Measurements from ENCODE around the gene C19orf85. TPM values are rescaled to one million over a fixed set of nuclear protein-coding genes. Genes with fewer than 3 reads are reported as not detected.

Gene C19orf85
- total RNA-seq, 1 experiment from 2014 or later: not detected

DNA sequence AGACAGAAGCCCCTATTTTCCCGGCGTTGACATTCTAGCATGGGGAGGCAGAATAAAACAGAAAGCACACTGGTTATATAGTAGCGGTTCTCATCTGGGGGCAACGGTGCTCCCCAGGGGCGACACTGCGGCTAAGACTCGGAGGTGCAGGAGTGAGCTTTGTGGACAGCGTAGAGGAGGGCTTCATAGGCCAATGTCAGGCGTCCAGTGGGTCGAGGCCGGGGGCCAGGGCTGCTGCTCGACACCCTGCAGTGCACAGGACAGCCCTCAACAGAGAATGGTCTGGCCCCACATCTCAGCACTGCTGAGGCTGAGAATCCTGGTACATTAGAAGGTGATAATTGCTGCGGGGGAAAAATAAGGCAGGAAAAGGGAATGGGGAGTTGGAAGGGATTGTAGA lies 13.4 kb upstream of the C19orf85 start:
- no peak for DNase-seq (ENCODE audit: low read depth)

- DNase-seq (ENCODE audit: low read depth): peak; percentile 98
Observed at GRCh38 chr19:55476100-55476775, 11.7 kb upstream of the C19orf85 start, which contains the start of gene ZNF628. Gene ZNF628, plus strand, starts transcription at chr19:55476617. Its CDS starts 3,294 bp downstream, at chr19:55479911.

DNA sequence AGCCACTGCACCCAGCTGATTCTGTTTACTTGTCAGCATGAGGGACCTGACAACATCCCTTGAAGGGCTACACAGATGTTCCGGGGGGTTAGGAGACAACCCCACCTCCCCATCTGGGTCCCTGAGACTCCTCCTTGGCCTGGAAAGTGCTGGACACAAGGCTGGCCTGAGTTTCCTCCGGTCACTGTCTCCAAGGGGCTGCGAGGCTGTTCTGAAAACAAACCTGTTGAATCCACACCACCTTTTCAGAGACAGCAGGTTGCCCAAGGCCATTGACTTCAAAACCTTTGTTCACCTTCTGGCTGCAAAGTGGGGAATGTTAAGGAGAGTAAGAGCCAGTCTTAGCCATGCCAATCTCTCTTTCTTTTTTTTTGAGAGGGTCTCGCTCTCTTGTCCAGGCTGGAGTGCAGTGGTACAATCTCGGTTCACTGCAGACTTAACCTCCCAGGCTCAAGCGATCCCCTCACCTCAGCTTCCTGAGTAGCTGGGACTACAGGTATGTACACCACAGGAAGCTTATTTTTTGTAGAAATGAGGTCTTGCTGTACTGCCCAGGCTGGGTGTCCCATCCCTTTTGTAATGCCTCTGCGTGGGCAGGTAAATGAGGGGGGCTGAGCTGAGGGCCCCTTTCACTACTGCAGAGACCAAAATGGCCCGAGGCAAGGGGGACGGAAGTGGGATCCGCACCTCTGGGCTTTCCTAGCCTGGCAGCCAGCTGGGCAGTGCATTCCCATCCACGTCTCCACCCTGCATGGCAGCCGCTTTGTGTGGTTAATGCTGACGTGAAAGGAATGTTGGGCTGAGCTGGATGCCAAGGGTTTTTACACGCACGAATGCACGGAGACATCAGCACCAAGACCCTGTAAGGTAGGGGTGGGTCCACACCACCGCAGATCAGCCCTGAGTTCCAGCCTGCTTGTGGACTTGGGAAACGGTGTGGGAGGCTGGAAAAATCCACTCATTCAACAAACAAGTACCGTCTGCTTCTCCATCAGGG lies 10.0 kb upstream of the C19orf85 start:
- peak; percentile 96 for DNase-seq (ENCODE audit: low read depth)

- DNase-seq (ENCODE audit: low read depth): peak; percentile 86
Observed at GRCh38 chr19:55473225-55474012, 8.9 kb upstream of the C19orf85 start.

DNA sequence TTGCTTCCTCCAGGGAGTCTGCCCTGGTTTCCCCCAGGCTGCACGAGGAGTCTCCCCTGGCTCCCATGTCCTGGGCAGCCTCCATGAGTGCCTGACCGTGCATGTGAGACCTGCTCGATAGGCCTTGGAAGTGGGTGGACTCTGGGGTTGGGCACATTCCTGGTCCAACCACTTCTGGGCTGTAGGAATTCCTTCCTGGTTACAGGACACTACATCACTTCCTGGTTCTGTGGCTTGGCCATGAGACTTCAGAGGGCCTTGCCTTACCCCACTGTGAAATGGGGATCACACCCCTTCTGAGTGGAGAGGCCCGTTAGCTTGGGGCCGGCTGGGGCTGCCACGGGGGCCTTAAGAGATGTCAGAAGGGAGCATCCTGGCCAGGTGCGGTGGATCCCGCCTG lies 7.9 kb upstream of the C19orf85 start:
- peak; percentile 89 for DNase-seq (ENCODE audit: low read depth)

- no peak for DNase-seq (ENCODE audit: low read depth)
Observed at GRCh38 chr19:55471266-55471665, 6.7 kb upstream of the C19orf85 start.

- DNase-seq (ENCODE audit: low read depth): no peak
Observed at GRCh38 chr19:55468054-55468393, 3.5 kb upstream of the C19orf85 start.

- peak; percentile 58 for DNase-seq (ENCODE audit: low read depth)
Observed at GRCh38 chr19:55467236-55468053, 2.9 kb upstream of the C19orf85 start.

DNA sequence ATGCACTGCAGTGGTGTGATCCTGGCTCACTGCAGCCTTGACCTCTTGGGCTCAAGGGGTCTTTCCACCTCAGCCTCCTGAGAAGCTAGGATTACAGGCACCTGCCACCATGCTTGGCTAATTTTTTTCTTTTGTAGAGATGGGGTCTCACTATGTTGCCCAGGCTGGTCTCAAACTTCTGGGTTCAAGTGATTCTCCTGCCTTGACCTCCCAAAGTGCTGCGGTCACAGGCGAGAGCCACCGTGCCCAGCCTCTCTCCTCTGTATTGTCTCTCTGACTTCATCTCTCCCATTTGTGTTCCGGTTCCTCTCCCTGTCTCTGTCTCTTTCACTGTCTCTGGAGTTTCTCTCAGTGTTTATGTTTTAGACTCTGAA lies 1.7 kb upstream of the C19orf85 start:
- DNase-seq (ENCODE audit: low read depth): no peak

- no peak for DNase-seq (ENCODE audit: low read depth)
Observed at GRCh38 chr19:55465460-55466240, 1.1 kb upstream of the C19orf85 start.

DNA sequence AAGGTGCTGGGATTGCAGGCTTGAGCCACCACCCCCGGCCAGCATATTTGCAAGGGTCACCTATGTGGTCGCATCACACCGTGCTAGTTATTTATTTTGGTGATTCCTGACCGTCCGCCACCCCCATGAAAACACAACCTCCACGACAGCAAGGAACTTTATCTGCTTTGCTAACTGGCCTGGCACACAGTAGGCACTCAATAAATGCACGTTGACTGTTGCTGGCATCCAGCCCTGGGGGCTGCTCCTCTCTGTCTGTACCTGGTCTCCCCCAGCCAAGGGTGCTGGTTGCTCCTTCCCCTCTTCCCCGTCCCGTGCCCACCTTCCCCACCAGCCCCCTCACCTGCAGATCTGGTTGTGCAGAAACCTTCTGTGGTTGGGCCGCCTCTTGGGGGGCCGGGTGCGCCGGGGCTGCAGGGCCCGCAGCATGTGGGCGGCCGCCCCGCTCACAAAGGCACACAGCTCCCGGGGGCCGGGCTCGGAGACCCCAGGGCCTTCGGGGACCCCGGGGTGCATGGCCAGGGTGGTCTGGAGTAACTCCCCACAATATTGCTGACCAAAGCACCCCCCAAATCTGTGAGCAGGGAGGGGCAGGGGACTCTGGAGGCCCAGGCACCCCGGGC lies 401 bp downstream of the C19orf85 start:
- DNase-seq (ENCODE audit: low read depth): no peak

DNA sequence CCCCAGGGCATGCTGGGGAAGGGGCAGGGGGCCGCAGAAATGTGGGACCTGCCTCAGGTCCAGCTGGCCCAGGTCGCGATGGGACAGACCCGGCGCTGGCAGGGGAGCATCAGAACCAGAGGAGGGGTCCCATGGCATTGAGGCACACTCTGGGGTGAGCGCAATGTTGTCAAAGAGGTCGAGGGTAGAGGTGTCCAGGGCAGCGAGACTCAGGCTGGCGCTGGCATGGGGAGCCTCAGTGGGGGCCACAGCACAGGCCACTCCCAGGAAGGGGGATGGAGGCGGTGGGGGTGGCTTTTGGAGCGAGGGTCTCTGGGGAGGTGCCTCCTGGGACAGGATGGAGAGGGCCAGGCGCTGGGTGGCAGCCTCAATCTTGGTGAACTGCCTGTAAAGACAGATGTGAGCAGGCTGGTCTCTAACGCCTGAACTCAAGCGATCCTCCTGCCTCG lies 944 bp downstream of the C19orf85 start:
- no peak for DNase-seq (ENCODE audit: low read depth)

DNA sequence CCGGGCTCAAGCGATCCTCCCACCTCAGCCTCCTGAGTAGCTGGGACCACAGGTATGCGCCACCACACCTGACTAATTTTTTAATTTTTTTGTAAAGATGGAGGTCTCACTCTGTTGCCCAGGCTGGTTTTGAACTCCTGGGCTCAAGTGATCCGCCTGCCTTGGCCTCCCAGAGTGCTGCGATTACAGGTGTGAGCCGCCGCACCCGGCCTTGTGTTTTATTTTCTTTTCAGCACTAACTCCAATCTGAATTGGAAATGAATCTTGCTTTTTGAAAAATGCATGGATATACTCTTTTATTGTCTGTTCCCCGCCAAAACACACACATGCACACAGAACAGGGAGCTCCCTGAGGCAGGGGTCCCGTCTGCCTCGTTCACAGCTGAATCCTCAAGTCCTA lies 1.8 kb downstream of the C19orf85 start:
- no peak for DNase-seq (ENCODE audit: low read depth)

- peak; percentile 44 for DNase-seq (ENCODE audit: low read depth)
Observed at GRCh38 chr19:55461974-55462626, 2.5 kb downstream of the C19orf85 start.

DNA sequence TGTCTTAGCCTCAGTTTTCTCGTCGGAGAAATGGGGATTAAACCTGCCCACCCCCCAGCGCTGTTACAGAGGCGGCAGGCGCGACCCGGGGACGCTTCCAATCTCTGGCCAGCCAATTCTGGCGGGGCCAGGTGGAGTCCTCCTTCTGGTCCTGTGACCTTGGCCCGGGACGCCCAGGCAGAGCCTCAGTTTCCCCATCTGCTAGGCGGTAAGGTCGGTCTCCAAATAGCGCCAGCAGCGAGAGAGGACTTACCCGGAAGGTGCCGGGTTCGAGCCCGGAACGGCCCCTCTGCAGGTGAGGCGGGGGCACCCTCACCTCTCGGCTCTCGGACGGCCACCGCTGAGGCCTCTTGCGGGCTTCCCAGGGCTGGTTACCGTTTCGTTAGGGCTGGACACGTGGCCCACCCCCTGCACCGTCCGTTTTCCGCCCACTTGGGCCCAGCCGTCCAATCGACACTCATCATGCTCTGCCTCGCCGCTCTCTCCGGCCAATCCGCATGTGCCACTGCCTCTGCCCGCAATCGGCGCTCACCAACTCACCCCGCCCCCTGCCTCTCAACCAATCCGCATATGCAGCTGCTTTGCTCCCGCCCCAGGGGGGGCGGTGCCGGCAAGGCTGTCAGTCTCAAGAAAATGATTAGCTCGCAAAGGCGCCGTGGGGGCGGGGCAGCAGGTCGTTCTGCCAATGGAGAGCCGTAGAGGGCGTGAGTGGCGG lies 3.1 kb downstream of the C19orf85 start, which contains the start of gene ISOC2:
ISOC2 (minus strand) TSS at position 384 of the 715 bp plus-strand sequence. CDS start 5,156 bp downstream, outside the sequence.
- peak; percentile 99 for DNase-seq (ENCODE audit: low read depth)

DNA sequence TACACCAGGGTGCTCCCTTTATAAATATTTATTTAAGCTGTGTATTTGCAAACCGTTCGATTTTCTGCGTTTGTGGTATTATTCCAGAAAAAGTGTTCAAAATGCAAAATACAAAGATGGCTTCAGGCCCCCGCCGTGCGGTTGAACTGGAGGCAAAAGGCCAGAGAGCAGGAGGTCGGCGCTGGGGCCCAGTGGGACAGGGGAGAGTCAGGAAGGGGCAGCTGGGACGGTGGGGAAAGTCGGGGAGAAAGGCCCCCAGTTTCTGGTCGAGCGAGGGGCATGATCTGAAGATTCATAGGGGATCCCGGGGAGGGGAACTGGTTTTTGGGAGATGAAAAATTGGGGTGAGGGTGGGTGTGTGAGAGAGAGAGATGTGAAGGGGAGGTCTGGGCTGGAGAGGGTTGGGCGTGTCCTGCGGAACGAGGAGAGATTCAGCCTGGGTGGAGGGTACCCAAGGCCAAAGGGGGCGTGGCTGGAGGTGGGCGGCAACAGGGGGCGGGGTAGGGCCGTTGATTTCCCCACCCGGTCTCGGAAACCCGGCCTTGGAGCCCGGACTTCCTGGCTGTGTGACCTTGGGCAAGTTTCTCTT lies 3.8 kb downstream of the C19orf85 start:
- peak; percentile 52 for DNase-seq (ENCODE audit: low read depth)

DNA sequence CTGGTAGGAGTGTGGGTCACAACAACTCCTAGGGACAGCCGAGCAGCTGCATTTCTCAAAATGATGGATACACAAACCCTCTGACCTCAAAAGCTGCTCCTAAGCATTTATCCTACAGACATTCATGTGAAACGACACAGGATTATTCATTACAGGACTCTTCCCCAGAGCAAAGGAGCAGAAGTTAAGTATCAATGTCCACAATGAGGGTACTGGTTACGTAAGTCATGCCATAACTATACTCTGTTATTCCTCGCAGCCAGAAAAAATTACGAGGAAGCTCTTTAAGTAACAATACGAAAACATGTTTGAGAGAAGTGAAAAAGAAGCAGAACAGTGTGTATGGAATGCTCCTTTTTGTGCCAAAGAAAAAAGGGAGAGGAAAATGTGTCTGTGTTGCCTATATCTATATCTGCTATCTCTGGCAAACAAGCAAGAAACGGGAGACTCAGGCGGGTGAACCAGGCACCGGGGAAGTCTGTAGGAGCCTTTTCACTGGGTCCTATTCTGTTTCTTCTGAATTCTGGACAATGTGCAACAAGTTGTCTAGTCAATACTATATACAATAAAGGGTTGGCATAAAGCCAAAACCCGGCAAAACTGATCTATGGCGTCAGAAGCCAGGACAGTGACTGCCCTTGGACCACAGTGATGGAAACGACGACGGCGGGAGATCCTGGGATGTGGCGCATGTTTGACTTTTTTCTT lies 4.4 kb downstream of the C19orf85 start:
- no peak for DNase-seq (ENCODE audit: low read depth)
